Spleen (tissue), 11 donors: ENCODE measurements around the gene HAPLN1. TPM values are rescaled to one million over a fixed set of nuclear protein-coding genes. Genes with fewer than 3 reads are reported as not detected.

Source experiments
- DNase-seq: peaks from one replicate; pipeline ENCODE4 v3.0.0-alpha.2; 2020
- H3K27ac ChIP-seq, 8 donors: fragments of 200-600 bp; sonication (generic) in 7 of 8; 1 replicate in 4 of 8; 2 replicates in 4 of 8; pipeline versions ENCODE4 v1.5.0 to v1.8.0; 2016 to 2021; ENCODE audit warnings: inconsistent platforms in 4 of 8, mild to moderate bottlenecking in 4 of 8, moderate library complexity in 1 of 8
- H3K27me3 ChIP-seq, 7 donors: fragments of 200-600 bp; sonication (generic) in 6 of 7; replicated peaks in 1 of 7; 1 replicate in 4 of 7; 2 replicates in 3 of 7; pipeline versions ENCODE4 v1.5.0 to v1.8.0; 2016 to 2021; ENCODE audit warnings: inconsistent platforms in 3 of 7, mild to moderate bottlenecking in 1 of 7
- H3K36me3 ChIP-seq, 6 donors: fragments of 200-600 bp; sonication (generic) in 5 of 6; 1 replicate in 4 of 6; 2 replicates in 2 of 6; pipeline versions ENCODE4 v1.5.0 to v1.8.0; 2016 to 2021; ENCODE audit warnings: inconsistent platforms in 2 of 6
- H3K4me1 ChIP-seq, 6 donors: fragments of 200-600 bp; sonication (generic) in 5 of 6; 1 replicate in 3 of 6; 2 replicates in 3 of 6; pipeline versions ENCODE4 v1.5.0 to v1.8.0; 2016 to 2021; ENCODE audit warnings: inconsistent platforms in 3 of 6
- H3K4me3 ChIP-seq, 8 donors: fragments of 200-600 bp; sonication (generic) in 7 of 8; 1 replicate in 4 of 8; 2 replicates in 4 of 8; pipeline versions ENCODE4 v1.5.0 to v1.8.0; 2016 to 2021; ENCODE audit warnings: inconsistent platforms in 4 of 8, mild to moderate bottlenecking in 4 of 8, moderate library complexity in 2 of 8
- H3K9me3 ChIP-seq, 8 donors: fragments of 200-600 bp; sonication (generic) in 7 of 8; 1 replicate in 4 of 8; 2 replicates in 4 of 8; pipeline versions ENCODE4 v1.5.0 to v1.8.0; 2016 to 2021; ENCODE audit warnings: inconsistent platforms in 4 of 8
- POLR2A ChIP-seq, 3 donors: fragments of 450-650 bp; IDR thresholded peaks; one replicate each; pipeline ENCODE4 v1.5.1; 2017; ENCODE audit warnings: antibody characterized with exemption in 3 of 3, mild to moderate bottlenecking in 1 of 3
- POLR2AphosphoS5 ChIP-seq, 3 donors: sonication (generic); formaldehyde crosslinking; IDR thresholded peaks; one replicate each; pipeline ENCODE4 v1.5.1; 2017; ENCODE audit warnings: antibody characterized with exemption in 3 of 3
- WGBS, 5 donors: extraction: QIAGEN DNeasy Blood & Tissue Kit in 3 of 5; methylation state at CpG; one replicate each; pipeline versions ENCODE4 v1.1.5 to v1.1.7; 2013 to 2018; 5-methylcytosine and 5-hydroxymethylcytosine counted together
- intact Hi-C: fragments of 100-400 bp; cut with DNase I; formaldehyde crosslinking; loops from one replicate; pipeline ENCODE4 v1.15.0; 2023; ENCODE audit warnings: low total_unique reads
- polyA plus RNA-seq, 3 donors: library from polyadenylated mRNA; stranded (reverse); fragments of 200-250 nt; gene quantifications; one replicate each; pipeline ENCODE4 v1.2.1, GENCODE V29; 2013
- small RNA-seq, 4 donors: library from RNA; depleted of rRNA; stranded (forward); fragments of <200 nt; gene quantifications; one replicate each; pipeline ENCODE3, GENCODE V24; 2016
- total RNA-seq, 7 donors: library from RNA; depleted of rRNA in 3 of 7; stranded (reverse); fragments of >200 nt in 3 of 7; fragmentation: NEBNext Ultra II Directional in 4 of 7; extraction: Animal tissue kit (Norgen Biotek cat#: 25700) in 4 of 7; gene quantifications; one replicate each; pipeline versions ENCODE4 v1.1.0 to v1.2.1, GENCODE V29; 2016 to 2021
- TF ChIP-seq, protein P1 (sequence below), 11 experiments: fragments of 200-600 bp in 7 of 11; fragments of 450-650 bp in 4 of 11; sonication (generic) in 4 of 11; IDR thresholded peaks in 8 of 11; conservative IDR thresholded peaks in 3 of 11; 1 replicate in 7 of 11; 2 replicates in 4 of 11; pipeline versions ENCODE4 v1.4.0 to v1.8.0; 2016 to 2021; ENCODE audit warnings: antibody characterized with exemption in 11 of 11, inconsistent platforms in 4 of 11, mild to moderate bottlenecking in 1 of 11
- donor health status: healthy with polysubstance abuse.
- donor health status: DM: no; HTN: no; CAD: no; lungs with moderate emphysema.
- donor health status: DM: no; HTN: no; CAD: no.
- donor health status: Bipolar disorder and iron deficiency.
- donor health status: healthy.
- donor health status: DM: no; HTN: no; CAD: no.
- donor health status: DM: yes; HTN: yes; CAD: no.

The HAPLN1 gene
- total and polyA plus RNA-seq, 10 donors: not detected

DNA sequence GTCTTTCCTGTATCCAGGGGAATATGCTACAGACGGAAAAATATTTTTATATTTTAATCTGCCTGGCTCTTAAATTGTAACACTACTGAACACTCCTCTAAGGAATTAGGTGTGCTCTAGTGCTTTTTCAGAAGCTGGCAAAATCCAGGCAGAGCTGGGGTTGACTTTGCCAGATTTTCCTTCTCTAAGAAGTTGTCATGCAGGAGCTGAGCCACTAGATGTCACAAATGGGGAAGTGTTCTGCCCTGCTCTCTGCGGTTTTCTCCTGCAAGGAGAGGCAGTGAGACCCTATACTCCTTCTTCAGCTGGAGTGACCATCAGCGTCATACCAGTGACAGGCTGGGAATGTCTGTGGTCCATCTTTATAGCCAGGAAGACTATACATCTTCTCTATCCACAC, 112.5 kb downstream of the HAPLN1 start:
- H3K27ac ChIP-seq: no peak overlapping the region
- no peak for TF ChIP-seq POLR2AphosphoS5 (IDR thresholded peaks at IDR 0.05)
- TF ChIP-seq, protein P1, sequence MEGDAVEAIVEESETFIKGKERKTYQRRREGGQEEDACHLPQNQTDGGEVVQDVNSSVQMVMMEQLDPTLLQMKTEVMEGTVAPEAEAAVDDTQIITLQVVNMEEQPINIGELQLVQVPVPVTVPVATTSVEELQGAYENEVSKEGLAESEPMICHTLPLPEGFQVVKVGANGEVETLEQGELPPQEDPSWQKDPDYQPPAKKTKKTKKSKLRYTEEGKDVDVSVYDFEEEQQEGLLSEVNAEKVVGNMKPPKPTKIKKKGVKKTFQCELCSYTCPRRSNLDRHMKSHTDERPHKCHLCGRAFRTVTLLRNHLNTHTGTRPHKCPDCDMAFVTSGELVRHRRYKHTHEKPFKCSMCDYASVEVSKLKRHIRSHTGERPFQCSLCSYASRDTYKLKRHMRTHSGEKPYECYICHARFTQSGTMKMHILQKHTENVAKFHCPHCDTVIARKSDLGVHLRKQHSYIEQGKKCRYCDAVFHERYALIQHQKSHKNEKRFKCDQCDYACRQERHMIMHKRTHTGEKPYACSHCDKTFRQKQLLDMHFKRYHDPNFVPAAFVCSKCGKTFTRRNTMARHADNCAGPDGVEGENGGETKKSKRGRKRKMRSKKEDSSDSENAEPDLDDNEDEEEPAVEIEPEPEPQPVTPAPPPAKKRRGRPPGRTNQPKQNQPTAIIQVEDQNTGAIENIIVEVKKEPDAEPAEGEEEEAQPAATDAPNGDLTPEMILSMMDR (IDR thresholded peaks at IDR 0.05 in 8 of 11, conservative IDR thresholded peaks at IDR 0.05 in 3 of 11): peak in 2 of 11 experiments; percentile 7 to 17
- no peak for TF ChIP-seq POLR2A (IDR thresholded peaks at IDR 0.05)
- 1 to 13% (median 8%) methylated on average over 3 of the region's 3 CpGs for WGBS, 5 donors
- peaks cover 0 to 8% (median 0%) of the 10 kb centered on the region in 8 donors for H3K9me3 ChIP-seq
- peaks cover 0 to 7% (median 0%) of the 10 kb centered on the region in 7 donors for H3K27me3 ChIP-seq
- H3K4me3 ChIP-seq: no peak overlapping the region
- no peaks in the 10 kb centered on the region for H3K4me1 ChIP-seq
- no peaks in the 10 kb centered on the region for H3K36me3 ChIP-seq
- DNase-seq: no peak
- intact Hi-C loops: no loop called here

DNA sequence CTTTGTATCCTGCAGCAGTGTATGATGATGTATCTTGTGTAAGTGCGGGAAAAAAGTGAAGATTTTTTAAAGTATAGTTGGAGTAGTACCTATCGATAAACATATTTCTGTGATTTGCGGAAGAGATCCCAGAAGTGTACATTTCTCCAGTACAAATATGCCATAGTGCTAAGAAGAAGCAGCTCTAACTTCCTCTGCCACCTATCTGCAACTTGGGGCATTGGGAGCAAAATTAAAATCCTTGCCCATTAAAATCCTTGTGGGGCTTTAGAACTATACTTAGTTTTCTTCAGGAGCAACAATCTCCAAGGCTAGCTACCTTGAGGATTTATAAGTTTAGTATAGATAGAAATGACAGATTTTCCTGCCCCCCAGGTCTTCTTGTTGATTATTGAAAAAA, 125.4 kb downstream of the HAPLN1 start:
- intact Hi-C loops: no loop called here

DNA sequence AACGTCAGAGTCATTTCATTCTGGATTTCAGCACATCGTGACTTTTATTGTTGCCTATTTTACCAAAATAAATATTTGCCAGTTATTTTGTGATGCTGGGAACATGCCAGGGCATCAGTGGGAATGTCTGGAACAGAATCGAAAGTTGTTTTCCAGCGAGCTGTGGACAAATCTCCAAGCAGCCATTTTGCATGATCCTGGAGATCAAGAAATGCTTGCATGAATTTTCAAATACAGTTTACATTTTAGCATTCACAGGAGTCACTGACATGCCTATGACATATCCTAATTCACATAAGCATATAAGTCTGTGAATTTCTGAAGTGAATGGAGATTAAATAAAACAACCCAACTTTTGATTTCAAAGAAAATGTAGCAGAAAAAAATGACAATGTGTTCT, 129.7 kb downstream of the HAPLN1 start:
- Histone ChIP-seq H3K4me1 (no peaks in the 10 kb centered on the region), H3K9me3 (no peaks in the 10 kb centered on the region), H3K27ac (no peak overlapping the region), H3K36me3 (no peaks in the 10 kb centered on the region), H3K4me3 (no peak overlapping the region), H3K27me3 (no peaks in the 10 kb centered on the region)
- DNase-seq: no peak
- intact Hi-C loops: no loop called here
- TF ChIP-seq POLR2AphosphoS5 (IDR thresholded peaks at IDR 0.05): no peak
- WGBS, 5 donors: 86 to 96% (median 90%) methylated on average over 4 of the region's 4 CpGs

More for the DNA sequence above, 125.4 kb downstream of the HAPLN1 start:
- Histone ChIP-seq H3K36me3 (no peaks in the 10 kb centered on the region), H3K27me3 (no peaks in the 10 kb centered on the region), H3K4me3 (no peak overlapping the region), H3K9me3 (no peaks in the 10 kb centered on the region), H3K4me1 (no peaks in the 10 kb centered on the region), H3K27ac (no peak overlapping the region)
- TF ChIP-seq POLR2AphosphoS5 (IDR thresholded peaks at IDR 0.05): no peak
- TF ChIP-seq, protein P1 (IDR thresholded peaks at IDR 0.05 in 8 of 11, conservative IDR thresholded peaks at IDR 0.05 in 3 of 11): no peak
- no peak for TF ChIP-seq POLR2A (IDR thresholded peaks at IDR 0.05)
- DNase-seq: no peak
- WGBS, 5 donors: 95 to 100% (median 96%) methylated on average over 3 of the region's 3 CpGs

DNA sequence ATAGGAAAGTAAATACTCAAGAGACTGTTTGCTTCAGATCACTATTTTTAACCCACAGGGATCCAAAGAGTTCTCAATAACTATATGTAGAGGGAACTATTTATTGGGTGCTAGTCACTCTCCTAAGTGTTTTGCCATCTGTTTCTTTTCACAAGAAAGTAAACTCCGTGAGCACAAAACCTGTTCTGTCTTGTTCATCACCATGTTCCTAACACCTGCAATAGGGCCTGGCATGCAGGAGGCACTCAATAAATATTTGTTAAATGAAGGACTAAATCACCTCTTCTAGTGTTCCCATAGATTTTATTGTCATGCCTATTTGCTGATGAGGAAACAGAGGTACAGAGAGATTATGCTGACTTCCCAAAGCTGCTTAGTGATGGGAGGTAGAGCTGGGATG, 130.9 kb downstream of the HAPLN1 start:
- WGBS, 5 donors: 91 to 98% (median 93%) methylated on average over 1 of the region's 1 CpG
- H3K9me3 ChIP-seq: no peaks in the 10 kb centered on the region
- no peaks in the 10 kb centered on the region for H3K4me1 ChIP-seq
- H3K4me3 ChIP-seq: no peak overlapping the region
- H3K27ac ChIP-seq: no peak overlapping the region
- H3K36me3 ChIP-seq: no peaks in the 10 kb centered on the region
- TF ChIP-seq POLR2AphosphoS5 (IDR thresholded peaks at IDR 0.05) (no peak), POLR2A (IDR thresholded peaks at IDR 0.05) (no peak)
- TF ChIP-seq, protein P1 (IDR thresholded peaks at IDR 0.05 in 8 of 11, conservative IDR thresholded peaks at IDR 0.05 in 3 of 11): no peak
- DNase-seq: no peak
- intact Hi-C loops: no loop called here
- H3K27me3 ChIP-seq: no peaks in the 10 kb centered on the region

Small RNAs within 50 kb of the gene (small RNA-seq; reads per million reads assigned to genes)
- gene RN7SKP295 (0 reads per million in 4 donors), gene RNU6-620P (0 reads per million in 4 donors)

Other genes with a start within 250 kb of the HAPLN1 start
- gene VCAN, start 249.1 kb downstream of the HAPLN1 start, total RNA-seq: 100 to 1,000 TPM in 3 of 7 donors, 10 to 100 TPM in 4; 58.4 to 442 (median 90.6) TPM
- 1 to 10 TPM; 1.8 to 5.4 (median 2.0) TPM for gene VCAN, start 249.1 kb downstream of the HAPLN1 start, polyA plus RNA-seq